Suprapubic skin (tissue), 4 donors: ENCODE measurements around the gene SPTLC3. TPM values are rescaled to one million over a fixed set of nuclear protein-coding genes. Genes with fewer than 3 reads are reported as not detected.

Experiments
- DNase-seq, 2 donors: peaks; one replicate each; pipeline ENCODE4 v3.0.0-alpha.2; 2019; ENCODE audit warnings: low spot score in 2 of 2
- H3K27ac ChIP-seq: fragments of 200-600 bp; sonication (generic); one replicate; pipeline ENCODE4 v1.5.1; 2019
- H3K27me3 ChIP-seq: fragments of 200-600 bp; sonication (generic); one replicate; pipeline ENCODE4 v1.5.1; 2019
- H3K36me3 ChIP-seq: fragments of 200-600 bp; sonication (generic); one replicate; pipeline ENCODE4 v1.5.1; 2019
- H3K4me1 ChIP-seq: fragments of 200-600 bp; sonication (generic); one replicate; pipeline ENCODE4 v1.5.1; 2019
- H3K4me3 ChIP-seq: fragments of 200-600 bp; sonication (generic); one replicate; pipeline ENCODE4 v1.5.1; 2019; ENCODE audit warnings: mild to moderate bottlenecking
- H3K9me3 ChIP-seq: fragments of 200-600 bp; sonication (generic); one replicate; pipeline ENCODE4 v1.5.1; 2019
- CTCF ChIP-seq, 2 donors: fragments of 200-600 bp in 1 of 2; fragments of 450-650 bp in 1 of 2; sonication (generic) in 1 of 2; IDR thresholded peaks; one replicate each; pipeline ENCODE4 v1.5.1; 2016 to 2019; ENCODE audit warnings: antibody characterized with exemption in 2 of 2, mild to moderate bottlenecking in 1 of 2, moderate library complexity in 1 of 2
- EP300 ChIP-seq: sonication (generic); formaldehyde crosslinking; IDR thresholded peaks from one replicate; pipeline ENCODE4 v1.6.1; 2017; ENCODE audit warnings: antibody characterized with exemption
- POLR2A ChIP-seq, 2 donors: fragments of 450-650 bp; IDR thresholded peaks; one replicate each; pipeline ENCODE4 v1.6.1; 2017; ENCODE audit warnings: antibody characterized with exemption in 2 of 2, mild to moderate bottlenecking in 2 of 2, moderate library complexity in 2 of 2
- POLR2AphosphoS5 ChIP-seq, 3 donors: sonication (generic); formaldehyde crosslinking; IDR thresholded peaks; one replicate each; pipeline ENCODE4 v1.6.1; 2017; ENCODE audit warnings: antibody characterized with exemption in 3 of 3
- WGBS: methylation state at CpG from one replicate; pipeline ENCODE4 v1.1.5; 2018; 5-methylcytosine and 5-hydroxymethylcytosine counted together
- total RNA-seq, 4 donors: library from RNA; depleted of rRNA; stranded (reverse); fragments of >200 nt; gene quantifications; one replicate each; pipeline ENCODE4 v1.1.0, GENCODE V29; 2016

SPTLC3 gene
- total RNA-seq, 4 donors from 2014 or later: 54.1 to 83.0 (median 64.7) TPM

DNA sequence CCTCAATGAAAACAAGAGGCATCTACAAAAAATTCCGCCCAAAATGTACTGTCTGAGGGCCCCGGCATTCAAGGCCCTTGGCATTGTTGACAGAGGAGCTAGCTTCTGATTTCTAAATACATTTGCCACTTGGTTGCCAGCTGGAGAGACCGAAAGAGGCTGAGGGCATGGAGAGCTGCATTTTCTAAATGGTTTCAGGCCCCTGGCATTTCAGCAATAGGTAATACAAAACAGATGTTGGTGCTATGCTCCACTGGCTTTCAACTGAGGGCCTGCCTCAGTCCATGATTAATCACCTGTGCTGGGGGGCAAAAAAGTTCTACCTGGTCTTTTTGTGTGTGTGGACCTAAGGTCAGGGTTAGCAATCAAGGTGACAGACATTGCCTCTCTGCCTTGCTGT lies 132.8 kb downstream of the SPTLC3 start:
- H3K36me3 ChIP-seq: no peaks in the 10 kb centered on the region
- H3K9me3 ChIP-seq: no peaks in the 10 kb centered on the region
- H3K27ac ChIP-seq: no peak overlapping the region
- H3K4me3 ChIP-seq: no peak overlapping the region
- H3K27me3 ChIP-seq: no peaks in the 10 kb centered on the region
- no peak for TF ChIP-seq CTCF (IDR thresholded peaks at IDR 0.05)
- no peak for TF ChIP-seq EP300
- no peak for TF ChIP-seq POLR2A (IDR thresholded peaks at IDR 0.05)
- TF ChIP-seq POLR2AphosphoS5 (IDR thresholded peaks at IDR 0.05): no peak
- H3K4me1 ChIP-seq: no peaks in the 10 kb centered on the region
- 66% methylated on average over 3 of the region's 3 CpGs for WGBS
- DNase-seq: no peak

DNA sequence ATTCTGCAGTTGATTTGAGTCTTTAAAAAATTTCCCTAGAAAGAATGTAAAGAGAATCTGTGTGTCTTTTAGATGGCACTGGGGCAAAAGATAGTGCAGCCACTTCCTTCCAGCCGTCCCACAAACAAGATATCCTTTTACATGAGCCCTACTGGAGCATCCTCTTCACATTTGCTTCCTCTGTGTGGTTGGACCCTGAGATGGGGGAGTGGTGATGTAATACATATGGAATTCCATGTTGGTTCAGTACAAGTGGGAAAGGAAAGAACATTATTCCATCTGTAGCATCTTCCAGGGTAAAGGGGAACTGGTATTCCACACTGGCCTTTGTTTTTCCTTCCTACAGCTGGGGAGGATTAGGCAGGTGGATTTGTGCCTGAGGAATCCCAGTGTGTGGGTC lies 133.4 kb downstream of the SPTLC3 start:
- H3K4me3 ChIP-seq: no peak overlapping the region
- TF ChIP-seq POLR2AphosphoS5 (IDR thresholded peaks at IDR 0.05) (no peak), CTCF (IDR thresholded peaks at IDR 0.05) (no peak), POLR2A (IDR thresholded peaks at IDR 0.05) (no peak), EP300 (no peak)
- H3K27ac ChIP-seq: no peak overlapping the region
- no peaks in the 10 kb centered on the region for H3K9me3 ChIP-seq
- no peaks in the 10 kb centered on the region for H3K36me3 ChIP-seq
- no peak for DNase-seq
- H3K4me1 ChIP-seq: no peaks in the 10 kb centered on the region
- H3K27me3 ChIP-seq: no peaks in the 10 kb centered on the region
- WGBS: 74% methylated on average over 1 of the region's 1 CpG

GRCh38 chr20:13147071-13147963 lies 138.5 kb downstream of the SPTLC3 start:
- H3K4me3 ChIP-seq: no peak overlapping the region
- no peaks in the 10 kb centered on the region for H3K4me1 ChIP-seq
- no peaks in the 10 kb centered on the region for H3K36me3 ChIP-seq
- DNase-seq: no peak
- no peaks in the 10 kb centered on the region for H3K9me3 ChIP-seq
- WGBS: 50% methylated on average over 8 of the region's 8 CpGs
- peak overlapping the region; percentile 69 for H3K27ac ChIP-seq
- no peak for TF ChIP-seq EP300
- TF ChIP-seq POLR2A (IDR thresholded peaks at IDR 0.05): no peak
- peak in 1 of 3 donors; percentile 60 for TF ChIP-seq POLR2AphosphoS5 (IDR thresholded peaks at IDR 0.05)
- TF ChIP-seq CTCF (IDR thresholded peaks at IDR 0.05): no peak
- no peaks in the 10 kb centered on the region for H3K27me3 ChIP-seq

GRCh38 chr20:13147971-13148370 lies 139.2 kb downstream of the SPTLC3 start:
- H3K27me3 ChIP-seq: no peaks in the 10 kb centered on the region
- no peak for TF ChIP-seq CTCF (IDR thresholded peaks at IDR 0.05)
- no peak for TF ChIP-seq POLR2A (IDR thresholded peaks at IDR 0.05)
- no peak for TF ChIP-seq POLR2AphosphoS5 (IDR thresholded peaks at IDR 0.05)
- no peak for TF ChIP-seq EP300
- H3K27ac ChIP-seq: peak overlapping the region; percentile 69
- no peak overlapping the region for H3K4me3 ChIP-seq
- no peaks in the 10 kb centered on the region for H3K36me3 ChIP-seq
- no peaks in the 10 kb centered on the region for H3K4me1 ChIP-seq
- WGBS: 65% methylated on average over 3 of the region's 3 CpGs
- no peaks in the 10 kb centered on the region for H3K9me3 ChIP-seq
- DNase-seq: no peak

- H3K27ac ChIP-seq: peak overlapping the region; percentile 69
- TF ChIP-seq POLR2AphosphoS5 (IDR thresholded peaks at IDR 0.05) (no peak), CTCF (IDR thresholded peaks at IDR 0.05) (no peak), EP300 (no peak), POLR2A (IDR thresholded peaks at IDR 0.05) (no peak)
- no peak for DNase-seq
- H3K4me3 ChIP-seq: no peak overlapping the region
- H3K9me3 ChIP-seq: no peaks in the 10 kb centered on the region
- H3K4me1 ChIP-seq: no peaks in the 10 kb centered on the region
- H3K27me3 ChIP-seq: no peaks in the 10 kb centered on the region
- H3K36me3 ChIP-seq: no peaks in the 10 kb centered on the region
- WGBS: 69% methylated on average over 4 of the region's 4 CpGs
These were observed 139.6 kb downstream of the SPTLC3 start for GRCh38 chr20:13148402-13148801.
